GM21529 (cell line): Measurements from ENCODE around the gene GSK3B.

Experiments
- ATAC-seq: cut with Tn5 transposase; IDR thresholded peaks from one replicate; pipeline ENCODE4 v1.9.1; 2021; ENCODE audit not compliant: unreplicated experiment

Gene GSK3B

GRCh38 chr3:120093911-120094775 is at the start of gene GSK3B:
GSK3B (minus strand) TSS chr3:120094447; CDS start chr3:120093434, 1,013 bp downstream.
- peak; percentile 27 for ATAC-seq

DNA sequence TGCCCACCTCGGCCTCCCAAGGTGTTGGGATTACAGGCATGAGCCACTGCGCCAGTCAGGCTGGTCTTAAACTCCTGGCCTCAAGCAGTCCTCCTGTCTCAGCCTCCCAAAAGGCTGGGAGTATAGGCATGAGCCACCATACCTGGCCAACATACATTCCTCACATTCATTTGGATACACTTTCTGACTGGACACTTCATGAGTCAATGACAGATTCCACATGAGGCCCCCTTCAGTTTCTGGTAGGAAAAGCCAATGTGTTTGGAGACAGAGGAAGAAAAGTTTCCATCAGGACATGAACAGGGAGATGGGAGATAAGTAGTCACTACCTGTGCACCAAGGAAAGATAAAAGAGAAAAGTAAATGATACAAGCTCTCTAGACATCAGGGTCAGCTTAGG is 49.4 kb upstream of the GSK3B start:
- ATAC-seq = no peak

GRCh38 chr3:120142236-120142635 is 48.0 kb upstream of the GSK3B start:
- ATAC-seq = no peak

- ATAC-seq = no peak
These were observed 46.0 kb upstream of the GSK3B start for GRCh38 chr3:120140098-120140742.

- ATAC-seq = no peak
These were observed 44.9 kb upstream of the GSK3B start for GRCh38 chr3:120139140-120139539.

GRCh38 chr3:120137548-120137947 is 43.3 kb upstream of the GSK3B start:
- no peak for ATAC-seq

- no peak for ATAC-seq
These were observed 36.4 kb upstream of the GSK3B start for GRCh38 chr3:120130656-120131055.

- no peak for ATAC-seq
These were observed 35.7 kb upstream of the GSK3B start for GRCh38 chr3:120129718-120130513.

GRCh38 chr3:120129051-120129450 is 34.8 kb upstream of the GSK3B start:
- no peak for ATAC-seq

DNA sequence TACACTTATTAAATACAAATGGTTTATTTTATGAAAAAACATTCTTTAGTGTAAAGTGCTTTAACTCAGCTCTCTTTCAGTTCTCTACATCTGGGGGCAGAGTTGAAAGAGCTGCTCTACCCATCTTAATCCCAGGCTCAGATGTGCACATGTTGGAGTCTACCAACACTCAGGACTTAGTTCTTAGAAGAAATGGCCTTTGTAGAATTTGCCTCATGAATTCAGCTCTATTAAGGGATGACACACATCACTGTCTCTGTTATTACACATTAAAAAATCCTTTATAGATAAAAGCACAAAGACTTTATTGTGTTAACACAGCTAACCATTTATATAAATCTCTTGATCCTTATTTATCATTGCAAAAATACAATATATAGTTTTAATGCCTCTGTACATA is 31.7 kb upstream of the GSK3B start:
- no peak for ATAC-seq

- no peak for ATAC-seq
These were observed 25.7 kb upstream of the GSK3B start for GRCh38 chr3:120119846-120120510.

DNA sequence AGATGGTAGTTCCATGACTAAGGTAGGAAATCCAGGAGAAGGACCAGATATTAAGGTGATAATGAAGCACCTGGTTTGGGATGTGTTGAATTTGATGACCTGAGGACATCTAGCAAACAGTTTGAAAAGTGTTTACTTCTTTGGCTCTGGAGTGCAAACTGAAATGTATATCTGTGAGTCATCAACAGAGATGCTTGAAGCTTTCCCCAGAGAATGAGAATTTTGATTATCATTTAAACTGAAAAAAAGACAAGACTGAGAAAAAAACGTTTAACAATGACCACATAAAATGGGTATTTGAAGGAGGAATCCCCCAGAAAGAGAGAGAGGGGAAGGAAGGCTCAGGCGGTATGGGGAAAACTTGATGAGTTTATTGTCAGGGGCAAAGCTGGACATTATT is 20.7 kb upstream of the GSK3B start:
- no peak for ATAC-seq

- ATAC-seq = no peak
These were observed 20.1 kb upstream of the GSK3B start for GRCh38 chr3:120114376-120114775.

DNA sequence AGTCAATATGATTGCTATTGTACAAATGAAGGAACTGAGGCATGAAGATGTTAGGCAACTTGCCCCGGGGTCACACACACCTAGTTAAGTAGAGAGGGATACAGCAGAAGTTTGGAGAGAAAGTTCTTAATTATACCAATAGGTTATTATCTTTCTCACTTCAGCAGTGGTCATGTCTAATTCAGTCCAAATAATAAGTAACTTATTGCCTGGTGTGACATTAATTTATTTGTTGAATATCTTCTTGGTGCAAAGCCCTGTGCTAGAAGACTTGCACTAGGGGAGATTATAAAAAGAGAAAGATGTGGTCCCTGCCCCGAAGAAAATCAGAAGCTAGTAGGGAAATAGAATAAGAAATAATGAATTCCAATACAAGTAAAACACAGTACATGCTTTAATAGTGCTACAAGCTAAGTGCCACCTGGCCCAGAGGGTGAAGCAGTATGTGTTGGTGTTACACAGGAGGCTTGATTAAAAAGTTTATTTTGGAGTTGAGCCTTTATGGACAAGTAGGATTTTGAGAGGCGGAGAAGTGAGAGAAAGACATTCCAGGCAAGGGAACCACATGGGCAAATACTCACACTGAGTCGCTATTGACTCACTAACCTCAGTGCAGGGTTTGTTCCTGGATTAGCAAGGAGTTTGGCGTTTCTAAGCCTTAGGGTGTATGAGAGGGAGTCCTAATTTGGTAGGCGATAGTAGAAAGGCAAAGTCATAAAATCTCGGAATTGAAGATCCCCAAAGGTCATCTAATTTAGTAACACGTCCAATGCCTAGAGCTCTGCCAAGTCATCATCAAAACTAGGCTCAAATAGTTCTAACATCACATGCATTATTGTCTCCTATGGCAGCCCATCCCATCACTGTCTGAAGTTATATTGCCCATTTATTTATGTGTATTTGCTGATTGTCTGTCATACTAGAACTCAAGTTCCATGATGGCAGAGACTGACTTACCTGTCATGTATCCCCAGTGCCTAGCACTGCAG is 19.2 kb upstream of the GSK3B start:
- ATAC-seq = no peak

DNA sequence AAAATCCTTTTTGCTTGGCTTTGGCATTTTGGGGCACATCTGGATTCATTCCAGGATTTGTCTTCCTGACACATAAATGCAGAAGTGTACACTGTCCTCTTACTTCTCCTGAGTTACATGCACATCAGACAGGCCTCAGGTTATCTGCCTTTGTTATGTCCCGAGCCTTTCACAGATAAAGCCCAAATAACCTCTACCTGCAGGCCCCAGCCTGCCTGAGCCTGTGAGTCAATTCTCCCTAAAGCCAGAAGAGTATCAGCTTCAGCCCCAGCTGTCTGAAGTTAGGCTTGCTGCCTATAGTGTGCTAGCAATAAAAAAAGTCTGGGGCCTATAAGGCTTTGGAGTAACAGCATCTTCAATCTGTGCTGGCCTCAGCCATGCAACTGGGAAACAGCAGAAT is 17.7 kb upstream of the GSK3B start:
- no peak for ATAC-seq

DNA sequence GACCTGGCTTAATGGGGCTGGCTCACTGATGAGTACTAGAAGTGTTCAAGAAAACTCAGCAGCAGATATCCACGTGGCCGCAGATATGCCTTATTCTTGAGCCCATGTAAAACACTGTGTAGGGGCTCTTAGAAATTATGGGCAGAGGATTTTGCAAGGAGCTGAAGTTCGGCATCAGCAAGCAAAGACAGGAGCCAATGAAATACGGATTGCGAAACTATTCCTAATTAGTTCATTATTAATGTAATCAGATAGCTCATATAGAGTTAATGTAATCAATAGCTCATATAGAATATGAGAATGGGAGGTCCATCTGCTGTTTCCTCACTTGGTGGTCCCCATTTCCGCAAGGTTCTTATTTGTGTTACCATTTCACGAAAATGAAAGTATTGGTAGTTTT is 9.0 kb upstream of the GSK3B start:
- no peak for ATAC-seq

DNA sequence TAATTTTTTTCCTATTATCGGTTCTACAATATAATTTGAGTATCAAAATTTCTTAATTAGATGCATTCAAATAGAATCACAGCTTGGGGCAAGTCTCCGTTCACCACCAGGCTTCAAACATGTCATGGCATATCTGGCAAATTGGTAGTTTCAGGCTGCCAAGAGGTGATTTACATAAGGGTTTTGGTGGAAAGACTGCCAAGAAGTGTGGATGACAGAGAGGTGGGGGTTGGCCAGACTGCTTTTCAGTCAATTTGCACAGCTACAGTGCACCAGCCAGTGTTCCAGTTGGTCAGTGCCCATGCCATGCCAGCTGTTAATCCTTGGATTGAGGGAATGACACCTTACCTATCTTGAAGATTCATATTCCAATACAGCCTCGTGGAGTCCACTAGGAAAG is 8.4 kb upstream of the GSK3B start:
- ATAC-seq = no peak

GRCh38 chr3:120102232-120102631 is 8.0 kb upstream of the GSK3B start:
- no peak for ATAC-seq

GRCh38 chr3:120101624-120102023 is 7.4 kb upstream of the GSK3B start:
- ATAC-seq = no peak

DNA sequence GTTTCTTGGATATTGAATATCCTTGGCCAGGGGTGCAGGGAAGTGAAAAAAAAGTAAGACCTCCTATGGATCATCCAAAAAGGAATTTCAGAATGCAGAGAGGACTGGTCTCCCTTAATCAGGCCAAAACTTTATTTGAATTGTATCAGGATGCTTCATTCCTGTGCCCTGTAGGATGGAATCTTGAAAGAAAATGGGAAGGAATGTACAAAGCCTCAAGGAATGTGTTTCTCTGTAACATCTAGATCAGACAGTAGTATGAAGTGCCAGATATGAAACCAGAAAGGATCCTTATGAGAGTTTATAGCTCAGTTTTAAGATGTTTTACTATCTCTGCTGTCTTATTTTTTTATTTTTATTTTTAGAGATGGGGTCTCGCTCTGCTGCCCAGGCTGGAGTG is 6.5 kb upstream of the GSK3B start:
- ATAC-seq = no peak
